ENCODE data around the gene PACRG. TPM values are rescaled to one million over a fixed set of nuclear protein-coding genes. Genes with fewer than 3 reads are reported as not detected.

PACRG gene
- total and polyA plus RNA-seq, 10 of the 15 experiments (the other 5 are each of a cell fraction or from before 2014, with no cell fraction given) = not detected

GRCh38 chr6:162722633-162723032, 5.1 kb upstream of the PACRG start (continued):
- TF ChIP-seq NKRF (conservative IDR thresholded peaks at IDR 0.05) (no peak), RELA (IDR thresholded peaks at IDR 0.05; ENCODE audit: borderline replicate concordance, partially characterized antibody) (no peak), IKZF2 (IDR thresholded peaks at IDR 0.05) (no peak), CREB1 (IDR thresholded peaks at IDR 0.05; ENCODE audit: low read depth) (no peak), SIN3A (IDR thresholded peaks at IDR 0.05; ENCODE audit: low read depth, low read length) (no peak), ZNF384 (IDR thresholded peaks at IDR 0.05; ENCODE audit: borderline replicate concordance, low read depth, low read length) (no peak), RELB (IDR thresholded peaks at IDR 0.05; ENCODE audit: low read depth) (no peak)

GRCh38 chr6:162726947-162727321, 840 bp upstream of the PACRG start:
- no TSS peak for BruUV-seq (replicated peaks)
- in situ Hi-C loops (cut with MboI) = no loop called here
- H3K79me2 ChIP-seq (ENCODE audit: control insufficient read depth, insufficient read depth, low read length) = no peaks in the 10 kb centered on the region
- H3K9me3 ChIP-seq (replicated peaks; ENCODE audit: control insufficient read depth, insufficient read depth, low read length) = no peaks in the 10 kb centered on the region
- no peak overlapping the region for H3K27ac ChIP-seq (ENCODE audit: control insufficient read depth, insufficient read depth)
- H4K20me1 ChIP-seq (ENCODE audit: control insufficient read depth, insufficient read depth) = no peaks in the 10 kb centered on the region
- H3K27me3 ChIP-seq (replicated peaks in 1 of 2; ENCODE audit: control insufficient read depth in 2 of 2, insufficient read depth in 2 of 2, low read length in 1 of 2) = no peaks in the 10 kb centered on the region
- H3K4me3 ChIP-seq = peak overlapping the region; percentile 63
- H3K4me2 ChIP-seq (ENCODE audit: control insufficient read depth, insufficient read depth) = peak overlapping the region; percentile 94
- no peak for FAIRE-seq
- ChIA-PET POLR2A (no interaction called here), SMC1A (ENCODE audit: uncharacterized antibody, unreplicated experiment) (no interaction called here), RAD21 (ENCODE audit: unreplicated experiment) (no interaction called here), CTCF (no interaction called here)
- H3K9ac ChIP-seq (ENCODE audit: control insufficient read depth, insufficient read depth, low read length) = no peak overlapping the region; the same call in 1 of the 2 replicates
- DNase-seq (ENCODE audit: low read depth, low spot score) = no peak
- TF ChIP-seq RB1 (IDR thresholded peaks at IDR 0.05; ENCODE audit: borderline replicate concordance) (no peak), YBX1 (IDR thresholded peaks at IDR 0.05) (no peak), TARDBP (IDR thresholded peaks at IDR 0.05; ENCODE audit: borderline replicate concordance) (no peak), SKIL (IDR thresholded peaks at IDR 0.05; ENCODE audit: low read depth, poor library complexity, severe bottlenecking) (no peak), TCF12 (IDR thresholded peaks at IDR 0.05; ENCODE audit: low read depth, low read length) (no peak), IRF3 (IDR thresholded peaks at IDR 0.05) (no peak), SMAD5 (IDR thresholded peaks at IDR 0.05; ENCODE audit: low read depth) (no peak), IRF4 (IDR thresholded peaks at IDR 0.05; ENCODE audit: low read depth, low read length) (no peak), NR2C1 (IDR thresholded peaks at IDR 0.05) (no peak), ZNF384 (IDR thresholded peaks at IDR 0.05; ENCODE audit: borderline replicate concordance, low read depth, low read length) (no peak)
- H3K36me3 ChIP-seq (ENCODE audit: control insufficient read depth in 2 of 2, insufficient read depth in 2 of 2, low read length in 1 of 2) = no peaks in the 10 kb centered on the region
- WGBS (ENCODE audit: insufficient coverage, insufficient replicate concordance, low lambda C conversion rate, missing lambda C conversion rate) = 7% methylated on average over 13 of the region's 13 CpGs
- intact Hi-C loops (cut with micrococcal nuclease; ENCODE audit: unreplicated experiment) = no loop called here
- H2AFZ ChIP-seq (ENCODE audit: control insufficient read depth, low read depth, low read length) = peak overlapping the region; percentile 90
- peak; percentile 21 for ATAC-seq
- no peaks in the 10 kb centered on the region for H3K4me1 ChIP-seq (ENCODE audit: control insufficient read depth, insufficient read depth, low read length)
